Subcutaneous adipose tissue (tissue), 4 donors: Measurements from ENCODE around the gene ZMIZ1. TPM values are rescaled to one million over a fixed set of nuclear protein-coding genes. Genes with fewer than 3 reads are reported as not detected.

ENCODE experiments used
- total RNA-seq, 4 donors: library from RNA; depleted of rRNA; stranded (reverse); fragments of >200 nt; gene quantifications; one replicate each; pipeline ENCODE4 v1.1.0, GENCODE V29; 2016
- TF ChIP-seq, protein P1 (sequence below): fragments of 450-650 bp; IDR thresholded peaks from one replicate; pipeline ENCODE4 v1.5.1; 2016; ENCODE audit warnings: low read depth, mild to moderate bottlenecking, control low read depth, antibody characterized with exemption, moderate library complexity

ZMIZ1 gene
- total RNA-seq, 4 donors from 2014 or later = 38.1 to 70.6 (median 51.4) TPM

DNA sequence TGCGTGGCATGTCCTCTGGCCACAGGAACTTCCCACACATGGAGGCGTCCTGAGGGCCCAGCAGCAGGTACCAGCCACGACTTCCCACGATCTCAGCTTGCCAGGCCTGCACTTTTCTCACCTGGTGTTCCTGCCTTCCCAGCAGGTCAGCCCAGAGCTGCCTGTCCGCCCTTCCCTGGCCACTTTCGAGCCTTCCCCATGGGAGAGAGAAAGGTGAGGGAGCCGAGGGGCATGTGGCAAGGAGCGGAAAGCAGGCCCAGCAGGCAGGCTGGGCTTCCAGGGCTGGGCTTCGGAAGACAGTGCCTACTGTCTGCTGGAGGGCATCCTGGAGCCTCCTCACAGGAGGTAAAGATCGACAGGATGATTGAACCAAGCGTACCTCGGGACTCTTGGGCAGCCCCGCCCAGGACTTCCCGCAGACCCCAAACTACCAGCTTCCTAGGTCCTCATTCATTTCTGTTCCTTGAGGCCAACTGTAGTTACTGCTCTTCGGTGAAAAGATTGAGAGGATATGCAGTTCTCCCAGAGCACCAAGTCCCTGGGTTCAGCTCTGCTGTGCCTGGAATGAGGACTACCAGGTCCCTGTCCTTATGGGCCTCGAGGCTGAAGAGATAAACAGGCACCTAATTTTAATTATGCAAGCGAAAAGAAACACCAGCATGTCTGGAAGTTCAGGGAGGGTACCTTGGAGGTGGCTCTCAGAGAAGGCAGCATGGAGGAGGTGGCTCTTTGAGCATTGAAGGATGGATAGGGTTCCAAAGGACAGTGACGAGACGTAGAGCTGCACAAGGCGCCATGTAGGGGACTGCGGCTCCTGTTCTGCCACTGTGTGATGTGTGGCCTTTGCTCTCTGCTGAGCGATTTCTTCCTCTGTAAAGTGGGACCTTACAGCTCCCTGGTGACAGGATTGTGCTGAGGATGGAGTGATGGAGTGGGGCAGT lies 87.8 kb downstream of the ZMIZ1 start:
- TF ChIP-seq, protein P1, sequence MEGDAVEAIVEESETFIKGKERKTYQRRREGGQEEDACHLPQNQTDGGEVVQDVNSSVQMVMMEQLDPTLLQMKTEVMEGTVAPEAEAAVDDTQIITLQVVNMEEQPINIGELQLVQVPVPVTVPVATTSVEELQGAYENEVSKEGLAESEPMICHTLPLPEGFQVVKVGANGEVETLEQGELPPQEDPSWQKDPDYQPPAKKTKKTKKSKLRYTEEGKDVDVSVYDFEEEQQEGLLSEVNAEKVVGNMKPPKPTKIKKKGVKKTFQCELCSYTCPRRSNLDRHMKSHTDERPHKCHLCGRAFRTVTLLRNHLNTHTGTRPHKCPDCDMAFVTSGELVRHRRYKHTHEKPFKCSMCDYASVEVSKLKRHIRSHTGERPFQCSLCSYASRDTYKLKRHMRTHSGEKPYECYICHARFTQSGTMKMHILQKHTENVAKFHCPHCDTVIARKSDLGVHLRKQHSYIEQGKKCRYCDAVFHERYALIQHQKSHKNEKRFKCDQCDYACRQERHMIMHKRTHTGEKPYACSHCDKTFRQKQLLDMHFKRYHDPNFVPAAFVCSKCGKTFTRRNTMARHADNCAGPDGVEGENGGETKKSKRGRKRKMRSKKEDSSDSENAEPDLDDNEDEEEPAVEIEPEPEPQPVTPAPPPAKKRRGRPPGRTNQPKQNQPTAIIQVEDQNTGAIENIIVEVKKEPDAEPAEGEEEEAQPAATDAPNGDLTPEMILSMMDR = no peak

DNA sequence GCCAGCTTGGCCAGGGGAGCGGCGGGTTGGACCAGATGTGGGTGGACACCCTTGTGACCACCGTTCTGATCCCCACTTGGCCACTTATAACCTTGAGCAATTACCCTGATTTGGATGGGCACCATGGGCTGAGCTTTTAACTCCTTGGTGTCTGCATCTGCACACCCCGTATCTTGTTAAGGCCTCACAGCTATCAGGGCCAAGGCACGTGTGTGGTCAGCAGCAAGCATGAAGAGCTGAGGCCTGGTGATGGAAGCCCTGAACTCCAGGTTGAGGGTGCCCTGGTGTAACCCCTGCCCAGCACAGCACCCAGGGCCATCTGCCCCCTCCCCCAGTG lies 89.2 kb downstream of the ZMIZ1 start:
- TF ChIP-seq, protein P1 = no peak

DNA sequence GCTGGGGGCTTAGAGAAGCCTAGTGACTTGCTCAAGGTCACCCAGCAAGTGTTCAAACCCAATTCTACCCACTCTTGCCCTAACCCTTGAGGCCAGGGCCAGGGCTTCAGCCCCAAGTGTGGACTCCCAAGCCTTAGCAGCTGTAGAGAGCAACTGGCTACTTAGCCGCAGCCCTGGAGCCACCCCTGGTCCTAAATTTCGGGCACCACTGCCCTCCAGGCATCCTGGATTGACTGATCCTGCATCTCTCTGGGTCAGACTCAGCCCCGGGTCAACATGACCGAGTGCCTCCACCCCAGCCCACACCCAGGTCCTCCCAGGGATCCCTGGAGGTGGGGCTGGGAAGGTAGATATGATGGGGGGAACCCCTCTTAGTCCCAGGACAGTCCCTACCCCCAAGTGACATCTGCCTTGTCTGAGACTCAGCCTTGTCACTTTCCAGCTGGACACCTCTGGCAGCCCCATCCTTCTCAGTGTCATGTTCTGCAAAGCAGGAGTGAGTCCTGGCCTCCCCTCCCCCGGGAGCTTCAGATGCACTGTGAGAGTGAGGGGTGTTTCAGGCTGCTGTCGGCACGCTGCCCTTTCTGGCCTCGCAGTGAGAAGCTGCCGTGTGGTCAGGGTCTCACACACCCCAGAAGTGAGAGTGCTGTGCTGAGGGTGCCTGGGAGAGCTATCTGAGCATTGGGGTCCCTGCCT lies 89.8 kb downstream of the ZMIZ1 start:
- TF ChIP-seq, protein P1 = no peak

GRCh38 chr10:79159141-79159651 lies 90.4 kb downstream of the ZMIZ1 start:
- TF ChIP-seq, protein P1 = no peak

DNA sequence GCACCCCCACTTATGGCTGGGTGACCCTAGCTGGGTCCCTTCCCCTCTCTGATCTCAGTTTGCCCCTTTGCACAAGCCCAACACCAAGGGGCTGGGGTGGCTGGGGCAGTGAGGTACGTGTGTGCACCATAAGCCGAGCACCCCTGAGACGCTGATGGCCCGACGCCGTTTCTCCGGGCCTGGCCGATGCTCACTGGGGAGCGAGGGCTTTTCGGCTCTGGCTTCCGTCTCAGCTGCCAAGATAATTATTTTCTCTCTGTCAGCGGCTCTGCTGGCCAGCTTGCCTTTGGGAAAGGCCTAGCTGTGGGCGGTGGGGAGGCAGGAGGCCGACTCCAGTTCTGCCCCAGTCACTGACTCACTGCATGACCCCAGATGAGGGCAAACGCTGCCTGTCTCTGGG lies 91.0 kb downstream of the ZMIZ1 start:
- TF ChIP-seq, protein P1 = no peak

DNA sequence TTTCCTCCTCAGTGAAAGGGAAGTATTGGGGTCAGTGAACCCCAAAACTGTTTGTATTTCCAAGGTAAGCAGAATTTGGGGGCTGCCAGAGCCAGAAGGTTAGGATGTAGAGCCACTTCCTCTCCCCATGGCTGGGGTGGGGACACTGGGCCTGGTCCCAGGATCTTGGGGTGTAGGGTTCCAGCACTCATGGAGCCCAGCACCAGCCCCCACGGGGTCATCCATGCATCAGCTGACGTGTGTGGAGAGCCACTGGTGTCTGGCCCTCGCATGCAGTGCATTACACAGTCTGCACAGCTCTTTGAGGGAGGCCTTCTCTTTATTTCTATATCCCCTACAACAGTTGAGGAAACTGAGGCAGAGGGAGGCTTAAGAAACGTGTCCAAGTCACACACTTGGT lies 91.4 kb downstream of the ZMIZ1 start:
- TF ChIP-seq, protein P1 = no peak

- TF ChIP-seq, protein P1 = no peak
These were observed 92.8 kb downstream of the ZMIZ1 start for GRCh38 chr10:79161557-79161956.
